Activated T-helper 2 cell treated with anti-CD3 and anti-CD28 coated beads, Interferon-gamma antibody, Interleukin-2, Interleukin-4, amounts not matched to agents 10 μg/mL and 5 μg/mL and 100 μg/mL, durations not matched to agents 14 hours and 24 hours and 36 hours (primary cell): ENCODE results near the gene NUP42. TPM values are rescaled to one million over a fixed set of nuclear protein-coding genes. Genes with fewer than 3 reads are reported as not detected.

Experiments used
- DNase-seq: peaks from one replicate; pipeline ENCODE4 v3.0.0; 2021; ENCODE audit warnings: low spot score
- H3K27ac Mint-ChIP-seq: one replicate; pipeline ENCODE4 v1.8.0; 2021; ENCODE audit warnings: mixed read lengths
- H3K27me3 Mint-ChIP-seq: one replicate; pipeline ENCODE4 v1.8.0; 2021; ENCODE audit warnings: low read depth, mixed read lengths
- H3K36me3 Mint-ChIP-seq: one replicate; pipeline ENCODE4 v1.8.0; 2021; ENCODE audit warnings: low read depth, mixed read lengths
- H3K4me1 Mint-ChIP-seq: one replicate; pipeline ENCODE4 v1.8.0; 2021; ENCODE audit warnings: low read depth, mixed read lengths
- H3K4me3 Mint-ChIP-seq: one replicate; pipeline ENCODE4 v1.8.0; 2021; ENCODE audit warnings: low read depth, mild to moderate bottlenecking, moderate library complexity, mixed read lengths
- H3K9me3 Mint-ChIP-seq: one replicate; pipeline ENCODE4 v1.8.0; 2021; ENCODE audit warnings: mixed read lengths
- intact Hi-C: fragments of 100-400 bp; cut with micrococcal nuclease; formaldehyde crosslinking; loops from one replicate; pipeline ENCODE4 v1.15.1; 2023
- total RNA-seq: library from RNA; stranded (reverse); gene quantifications from 2 replicates; pipeline ENCODE4 v1.2.3, GENCODE V29; 2022

NUP42 gene
- total RNA-seq, 1 donor from 2014 or later: 52.2 TPM

- Mint-ChIP-seq H3K36me3 (peaks cover 39% of the 10 kb centered on the region), H3K27me3 (peaks cover 28% of the 10 kb centered on the region), H3K4me3 (no peak overlapping the region), H3K27ac (no peak overlapping the region), H3K4me1 (peaks cover 4% of the 10 kb centered on the region), H3K9me3 (no peaks in the 10 kb centered on the region)
- DNase-seq: no peak
- intact Hi-C loops: no loop called here
Observed at GRCh38 chr7:23207021-23207420, 25.2 kb downstream of the NUP42 start.

- intact Hi-C loops: no loop called here
- Mint-ChIP-seq H3K4me3 (no peak overlapping the region), H3K9me3 (no peaks in the 10 kb centered on the region), H3K27me3 (peaks cover 28% of the 10 kb centered on the region), H3K36me3 (peaks cover 39% of the 10 kb centered on the region), H3K4me1 (peaks cover 4% of the 10 kb centered on the region), H3K27ac (no peak overlapping the region)
- no peak for DNase-seq
Observed at GRCh38 chr7:23207884-23208283, 26.0 kb downstream of the NUP42 start.

- no peak overlapping the region for H3K27ac Mint-ChIP-seq
- H3K4me3 Mint-ChIP-seq: no peak overlapping the region
- H3K9me3 Mint-ChIP-seq: no peaks in the 10 kb centered on the region
- H3K36me3 Mint-ChIP-seq: peaks cover 35% of the 10 kb centered on the region
- peaks cover 28% of the 10 kb centered on the region for H3K27me3 Mint-ChIP-seq
- peaks cover 4% of the 10 kb centered on the region for H3K4me1 Mint-ChIP-seq
- intact Hi-C loops: no loop called here
- no peak for DNase-seq
Observed at GRCh38 chr7:23208316-23208715, 26.5 kb downstream of the NUP42 start.

GRCh38 chr7:23210506-23210905 is 28.7 kb downstream of the NUP42 start:
- peaks cover 2% of the 10 kb centered on the region for H3K4me1 Mint-ChIP-seq
- DNase-seq: no peak
- H3K4me3 Mint-ChIP-seq: no peak overlapping the region
- H3K27ac Mint-ChIP-seq: no peak overlapping the region
- intact Hi-C loops: no loop called here
- H3K27me3 Mint-ChIP-seq: peaks cover 25% of the 10 kb centered on the region
- peaks cover 13% of the 10 kb centered on the region for H3K36me3 Mint-ChIP-seq
- H3K9me3 Mint-ChIP-seq: no peaks in the 10 kb centered on the region

- H3K4me3 Mint-ChIP-seq: no peak overlapping the region
- H3K27me3 Mint-ChIP-seq: peaks cover 26% of the 10 kb centered on the region
- intact Hi-C loops: no loop called here
- H3K36me3 Mint-ChIP-seq: peaks cover 6% of the 10 kb centered on the region
- no peaks in the 10 kb centered on the region for H3K4me1 Mint-ChIP-seq
- no peak overlapping the region for H3K27ac Mint-ChIP-seq
- no peak for DNase-seq
- H3K9me3 Mint-ChIP-seq: no peaks in the 10 kb centered on the region
Observed at GRCh38 chr7:23211589-23211988, 29.7 kb downstream of the NUP42 start.

GRCh38 chr7:23212395-23212794 is 30.5 kb downstream of the NUP42 start:
- no peaks in the 10 kb centered on the region for H3K36me3 Mint-ChIP-seq
- H3K9me3 Mint-ChIP-seq: no peaks in the 10 kb centered on the region
- no peaks in the 10 kb centered on the region for H3K4me1 Mint-ChIP-seq
- intact Hi-C loops: no loop called here
- H3K27ac Mint-ChIP-seq: no peak overlapping the region
- H3K27me3 Mint-ChIP-seq: peaks cover 18% of the 10 kb centered on the region
- H3K4me3 Mint-ChIP-seq: no peak overlapping the region
- DNase-seq: no peak

GRCh38 chr7:23212841-23213240 is 31.0 kb downstream of the NUP42 start:
- DNase-seq: no peak
- Mint-ChIP-seq H3K4me3 (no peak overlapping the region), H3K4me1 (no peaks in the 10 kb centered on the region), H3K27ac (no peak overlapping the region), H3K36me3 (no peaks in the 10 kb centered on the region), H3K9me3 (no peaks in the 10 kb centered on the region), H3K27me3 (peaks cover 15% of the 10 kb centered on the region)
- intact Hi-C loops: no loop called here

GRCh38 chr7:23213755-23214154 is 31.9 kb downstream of the NUP42 start:
- no peaks in the 10 kb centered on the region for H3K9me3 Mint-ChIP-seq

GRCh38 chr7:23214423-23214822 is 32.6 kb downstream of the NUP42 start:
- H3K9me3 Mint-ChIP-seq: no peaks in the 10 kb centered on the region
- no peak for DNase-seq
- H3K36me3 Mint-ChIP-seq: no peaks in the 10 kb centered on the region
- peaks cover 16% of the 10 kb centered on the region for H3K27me3 Mint-ChIP-seq
- H3K27ac Mint-ChIP-seq: no peak overlapping the region
- no peaks in the 10 kb centered on the region for H3K4me1 Mint-ChIP-seq
- intact Hi-C loops: no loop called here
- no peak overlapping the region for H3K4me3 Mint-ChIP-seq

More at GRCh38 chr7:23213755-23214154, 31.9 kb downstream of the NUP42 start:
- intact Hi-C loops: no loop called here
- Mint-ChIP-seq H3K27ac (no peak overlapping the region), H3K27me3 (peaks cover 13% of the 10 kb centered on the region), H3K36me3 (no peaks in the 10 kb centered on the region), H3K4me1 (no peaks in the 10 kb centered on the region), H3K4me3 (no peak overlapping the region)
- DNase-seq: no peak

- peaks cover 16% of the 10 kb centered on the region for H3K27me3 Mint-ChIP-seq
- DNase-seq: no peak
- H3K4me3 Mint-ChIP-seq: no peak overlapping the region
- no peaks in the 10 kb centered on the region for H3K36me3 Mint-ChIP-seq
- H3K9me3 Mint-ChIP-seq: no peaks in the 10 kb centered on the region
- H3K27ac Mint-ChIP-seq: no peak overlapping the region
- H3K4me1 Mint-ChIP-seq: no peaks in the 10 kb centered on the region
- intact Hi-C loops: no loop called here
Observed at GRCh38 chr7:23214938-23215337, 33.1 kb downstream of the NUP42 start.

- Mint-ChIP-seq H3K4me1 (no peaks in the 10 kb centered on the region), H3K36me3 (no peaks in the 10 kb centered on the region), H3K4me3 (no peak overlapping the region), H3K27ac (no peak overlapping the region), H3K27me3 (peaks cover 19% of the 10 kb centered on the region), H3K9me3 (no peaks in the 10 kb centered on the region)
- intact Hi-C loops: no loop called here
- no peak for DNase-seq
Observed at GRCh38 chr7:23216021-23216420, 34.2 kb downstream of the NUP42 start.

- Mint-ChIP-seq H3K9me3 (no peaks in the 10 kb centered on the region), H3K4me3 (no peak overlapping the region), H3K27ac (no peak overlapping the region), H3K27me3 (peaks cover 19% of the 10 kb centered on the region), H3K36me3 (no peaks in the 10 kb centered on the region), H3K4me1 (no peaks in the 10 kb centered on the region)
- intact Hi-C loops: no loop called here
- DNase-seq: no peak
Observed at GRCh38 chr7:23218196-23218595, 36.3 kb downstream of the NUP42 start.

- Mint-ChIP-seq H3K36me3 (no peaks in the 10 kb centered on the region), H3K9me3 (no peaks in the 10 kb centered on the region), H3K4me3 (no peak overlapping the region), H3K4me1 (no peaks in the 10 kb centered on the region), H3K27me3 (peaks cover 17% of the 10 kb centered on the region), H3K27ac (no peak overlapping the region)
- DNase-seq: no peak
- intact Hi-C loops: no loop called here
Observed at GRCh38 chr7:23220690-23221305, 39.0 kb downstream of the NUP42 start.
